MM.1S (cell line): ENCODE results near the gene KANK4.

Experiments used
- CTCF ChIP-seq: fragments of 300-600 bp; sonication (generic); IDR thresholded peaks from 2 replicates; pipeline ENCODE4 v1.5.1; 2016; ENCODE audit warnings: antibody characterized with exemption, low read length, mixed read lengths
- EZH2 ChIP-seq: fragments of 300-600 bp; sonication (generic); optimal IDR thresholded peaks from 2 replicates; pipeline ENCODE3; 2017; ENCODE audit warnings: low read depth, mild to moderate bottlenecking, antibody characterized with exemption, low read length, mixed read lengths

- TF ChIP-seq CTCF (no peak), EZH2 (no peak)
These were observed 131.1 kb downstream of the KANK4 start for GRCh38 chr1:62188111-62188510.
